HG03064 (cell line): Measurements from ENCODE around the gene DSG3.

Source experiments
- ATAC-seq: cut with Tn5 transposase; IDR thresholded peaks from one replicate; pipeline ENCODE4 v1.9.1; 2021; ENCODE audit warnings: low read depth; ENCODE audit not compliant: unreplicated experiment

Gene DSG3

GRCh38 chr18:31429623-31430022 is 17.9 kb upstream of the DSG3 start:
- no peak for ATAC-seq

GRCh38 chr18:31430072-31430471 is 17.5 kb upstream of the DSG3 start:
- no peak for ATAC-seq

GRCh38 chr18:31430554-31430953 is 17.0 kb upstream of the DSG3 start:
- ATAC-seq, result no peak

DNA sequence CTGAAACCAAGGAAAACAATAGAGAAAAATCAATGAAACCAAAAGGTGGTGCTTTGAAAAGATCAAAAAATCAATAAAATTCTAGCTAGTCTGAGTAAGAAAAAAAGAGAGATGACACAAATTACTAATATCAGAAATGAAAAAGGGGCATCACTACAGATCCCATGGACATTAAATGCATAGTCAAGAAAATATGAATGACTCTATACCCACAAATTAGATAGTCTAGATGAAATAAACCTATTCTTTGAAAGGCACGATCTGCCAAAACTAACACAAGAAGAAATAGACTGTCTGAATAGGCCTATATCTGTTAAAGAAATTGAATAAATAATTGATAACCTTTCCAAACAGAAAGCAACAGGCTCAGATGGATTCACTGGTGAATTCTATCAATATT is 15.2 kb upstream of the DSG3 start:
- ATAC-seq, result no peak

- ATAC-seq, result no peak
These were observed 10.7 kb upstream of the DSG3 start for GRCh38 chr18:31436825-31437224.

DNA sequence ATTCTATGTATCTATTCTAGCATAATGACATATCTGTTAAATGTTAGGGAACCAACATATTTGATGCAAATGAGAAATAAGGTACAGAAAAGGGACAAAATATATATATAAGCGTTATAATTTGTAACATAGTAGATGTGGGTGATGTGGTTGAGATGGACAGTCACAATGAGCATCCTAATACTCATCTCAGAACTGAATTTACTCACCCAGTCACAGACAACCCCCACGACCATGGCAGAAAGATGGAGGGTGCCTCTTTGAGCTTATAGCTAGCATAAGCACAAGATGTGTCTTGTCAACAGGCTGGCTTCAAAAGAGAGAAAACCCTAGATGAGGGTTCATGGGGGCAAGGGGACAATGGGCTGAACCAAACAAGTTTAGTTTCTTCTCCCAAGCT is 9.1 kb upstream of the DSG3 start:
- no peak for ATAC-seq

DNA sequence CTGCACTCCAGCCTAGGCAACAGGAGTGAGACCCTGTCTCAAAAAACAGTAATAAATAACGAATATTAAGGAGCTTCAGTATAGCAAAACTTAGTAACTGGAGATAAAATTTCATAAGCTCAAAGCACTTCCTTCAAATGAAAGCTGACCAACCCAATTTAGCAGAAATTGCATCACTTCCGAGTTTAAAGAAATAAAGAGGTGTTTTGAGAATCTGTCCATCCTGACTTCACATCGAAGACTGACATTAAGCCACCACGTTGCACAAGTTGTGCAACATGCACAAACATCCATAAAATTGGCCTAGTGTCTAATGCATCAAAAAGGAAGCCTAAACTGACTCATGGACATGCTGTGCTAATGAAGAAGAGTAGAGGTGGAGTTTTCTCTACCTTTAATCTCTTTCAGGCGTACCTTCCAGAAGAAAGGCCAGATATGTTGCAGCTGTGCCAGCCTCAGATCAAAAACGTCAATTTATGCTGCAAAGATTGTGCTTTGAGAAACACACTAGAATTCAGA is 7.7 kb upstream of the DSG3 start:
- no peak for ATAC-seq

DNA sequence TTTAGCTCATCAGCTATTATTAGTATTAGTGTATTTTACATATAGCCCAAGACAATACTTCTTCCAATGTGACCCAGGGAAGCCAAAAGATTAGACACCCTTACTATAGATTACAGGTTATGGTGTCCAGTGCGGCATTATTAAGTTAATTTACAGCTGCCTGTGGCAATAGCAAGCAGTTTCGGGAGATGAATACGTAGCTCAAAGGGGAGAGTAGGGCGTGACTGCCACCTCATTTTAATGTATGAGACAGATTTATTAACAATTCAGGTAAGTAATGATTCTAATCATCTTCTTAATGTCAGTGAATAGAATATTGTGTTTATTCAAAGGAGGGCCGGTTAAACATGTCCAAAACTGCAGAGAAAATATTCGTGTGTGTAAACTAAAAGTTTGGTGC is 6.8 kb upstream of the DSG3 start:
- ATAC-seq, result no peak

- no peak for ATAC-seq
These were observed 6.0 kb upstream of the DSG3 start for GRCh38 chr18:31441493-31441892.

- no peak for ATAC-seq
These were observed 3.4 kb upstream of the DSG3 start for GRCh38 chr18:31444142-31444541.

- ATAC-seq, result no peak
These were observed 1.6 kb upstream of the DSG3 start for GRCh38 chr18:31445908-31446307.

- no peak for ATAC-seq
These were observed 687 bp upstream of the DSG3 start for GRCh38 chr18:31446854-31447253.

GRCh38 chr18:31450409-31450808 is 2.9 kb downstream of the DSG3 start:
- no peak for ATAC-seq

GRCh38 chr18:31451625-31452024 is 4.1 kb downstream of the DSG3 start:
- no peak for ATAC-seq

DNA sequence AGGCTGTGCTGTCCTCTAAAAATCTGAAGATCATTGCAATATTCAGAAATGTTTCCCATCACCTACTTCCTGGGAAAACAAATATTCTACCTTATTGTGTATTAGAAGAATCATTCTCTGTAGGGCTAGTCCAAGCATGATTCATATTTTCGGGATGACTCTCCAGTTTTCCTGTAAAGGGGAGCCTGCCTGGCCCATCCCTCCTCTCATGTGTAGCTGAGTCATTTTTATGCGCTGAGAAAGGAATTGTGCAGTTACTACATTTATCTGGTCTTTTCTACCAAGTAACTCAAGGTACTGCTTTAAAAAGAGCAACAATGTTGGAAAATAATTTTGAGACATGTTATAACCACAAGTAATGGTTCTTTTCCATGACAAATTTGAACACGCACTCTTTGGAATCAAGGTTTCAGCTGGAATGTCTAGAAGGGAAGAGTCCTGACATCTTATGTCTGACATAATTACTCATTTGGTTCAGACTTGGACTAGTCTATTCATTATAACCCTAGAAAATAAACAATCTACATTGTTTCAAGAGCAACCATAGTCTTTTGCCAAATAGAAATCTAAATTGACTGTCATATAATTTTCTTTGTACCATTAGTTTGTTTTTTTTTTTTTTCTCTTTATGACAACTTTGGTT is 6.6 kb downstream of the DSG3 start:
- no peak for ATAC-seq

DNA sequence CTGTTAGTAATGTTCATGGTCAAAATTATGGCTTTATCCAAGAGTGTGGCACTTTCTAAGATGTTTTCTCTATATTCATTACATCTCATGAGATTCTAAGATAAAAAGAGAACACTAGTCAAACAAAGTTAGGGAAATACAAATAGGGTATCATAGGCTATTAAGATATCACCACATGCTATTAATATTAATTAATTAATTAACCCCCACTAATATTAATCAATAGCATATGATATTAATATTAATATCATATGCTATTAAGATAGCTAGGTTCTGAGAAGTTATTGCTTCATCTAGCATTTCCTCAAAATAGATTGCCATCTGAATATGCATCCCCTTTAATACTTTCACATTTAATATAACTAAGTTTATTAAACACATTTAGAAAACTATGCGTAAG is 22.1 kb downstream of the DSG3 start:
- ATAC-seq, result no peak

DNA sequence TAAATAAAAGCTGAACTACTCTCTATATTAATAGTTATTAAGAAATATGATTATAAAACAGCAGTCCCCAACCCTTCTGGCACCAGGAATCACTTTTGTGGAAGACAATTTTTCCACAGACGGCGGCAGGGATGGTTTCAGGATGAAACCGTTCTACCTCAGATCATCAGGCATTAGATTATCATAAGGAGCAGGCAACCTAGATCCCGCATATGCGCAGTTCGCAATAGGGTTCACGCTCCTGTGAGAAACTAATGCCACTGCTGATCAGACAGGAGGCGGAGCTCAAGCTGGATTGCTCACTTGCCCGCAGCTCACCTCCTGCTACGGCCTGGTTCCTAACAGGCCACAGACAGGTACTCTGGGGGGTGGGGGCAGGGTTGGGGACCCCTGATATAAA is 31.1 kb downstream of the DSG3 start:
- no peak for ATAC-seq

GRCh38 chr18:31482051-31482450 is 34.5 kb downstream of the DSG3 start:
- ATAC-seq, result no peak

DNA sequence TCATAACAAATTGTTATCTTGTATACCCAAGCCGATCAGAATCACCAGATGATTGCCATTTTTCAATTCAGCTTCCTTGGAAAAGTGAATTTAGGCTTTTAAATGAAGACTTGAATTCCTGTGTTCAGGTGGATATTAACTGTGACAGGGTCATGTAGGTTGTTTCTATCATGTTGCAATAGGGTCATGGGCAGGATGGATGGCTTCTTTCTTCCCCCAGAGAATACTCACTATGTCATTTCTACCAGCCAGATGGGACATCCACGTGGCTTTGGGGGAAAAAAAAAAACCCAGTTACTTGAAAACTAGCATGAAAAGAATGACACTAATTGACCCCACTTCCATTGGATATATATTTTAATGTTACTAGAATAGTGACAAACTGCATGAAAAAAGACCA is 35.9 kb downstream of the DSG3 start:
- no peak for ATAC-seq

- ATAC-seq, result no peak
These were observed 36.9 kb downstream of the DSG3 start for GRCh38 chr18:31484461-31484860.

GRCh38 chr18:31486165-31486564 is 38.6 kb downstream of the DSG3 start:
- no peak for ATAC-seq

DNA sequence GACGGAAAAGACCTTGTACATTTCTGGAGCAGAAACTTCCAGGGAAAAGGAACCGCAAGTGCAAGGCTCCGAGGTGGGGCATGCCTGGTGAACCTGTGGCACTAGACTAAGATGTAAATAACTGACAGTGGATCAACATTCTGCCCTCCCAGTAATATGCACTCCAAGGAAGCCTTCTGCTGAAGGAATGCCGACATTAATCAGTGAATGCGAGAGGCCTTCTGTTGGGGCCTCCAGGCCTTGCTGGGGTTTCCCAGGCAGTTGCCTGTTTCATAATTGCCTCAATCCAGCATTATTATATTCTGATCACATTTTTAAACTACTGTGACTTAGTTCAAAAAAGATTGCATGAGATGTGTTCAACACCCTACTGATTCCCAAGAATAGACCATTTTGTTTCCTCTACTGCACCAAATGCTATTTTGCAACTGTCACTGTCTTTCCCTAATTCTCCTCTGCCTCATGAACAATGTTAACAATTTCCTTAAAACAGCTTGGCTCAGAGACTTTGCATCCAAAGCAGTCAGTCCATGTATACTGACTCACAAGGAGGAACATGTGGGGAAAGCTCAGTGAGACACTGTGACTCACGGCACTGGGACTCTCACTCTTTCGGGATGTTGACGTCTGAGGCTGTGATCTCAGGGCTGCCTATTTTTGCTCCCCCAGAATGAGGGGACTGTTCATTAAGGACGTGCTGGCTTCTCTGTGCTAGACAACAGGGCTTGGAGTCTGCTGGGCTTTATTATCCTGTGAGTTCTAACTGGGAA is 39.9 kb downstream of the DSG3 start:
- no peak for ATAC-seq
